Testis (tissue), 3 donors: ENCODE results near the gene ELMOD1. TPM values are rescaled to one million over a fixed set of nuclear protein-coding genes. Genes with fewer than 3 reads are reported as not detected.

ENCODE experiments used
- DNase-seq: peaks from one replicate; pipeline ENCODE4 v3.0.0-alpha.2; 2019
- H3K27ac ChIP-seq, 2 donors: fragments of 200-600 bp; sonication (generic); one replicate each; pipeline ENCODE4 v1.5.1; 2019
- H3K27me3 ChIP-seq: fragments of 200-600 bp; sonication (generic); one replicate; pipeline ENCODE4 v1.5.1; 2019
- H3K36me3 ChIP-seq: fragments of 200-600 bp; sonication (generic); one replicate; pipeline ENCODE4 v1.5.1; 2017; ENCODE audit warnings: low read depth; ENCODE audit errors: missing control alignments
- H3K4me1 ChIP-seq: fragments of 200-600 bp; sonication (generic); one replicate; pipeline ENCODE4 v1.5.1; 2019
- H3K4me3 ChIP-seq, 2 donors: fragments of 200-600 bp; sonication (generic); one replicate each; pipeline ENCODE4 v1.5.1; 2017 to 2019
- H3K9me3 ChIP-seq: fragments of 200-600 bp; sonication (generic); one replicate; pipeline ENCODE4 v1.5.1; 2017
- CTCF ChIP-seq, 3 experiments: fragments of 450-650 bp in 2 of 3; fragments of 200-600 bp in 1 of 3; sonication (generic) in 1 of 3; IDR thresholded peaks; one replicate each; pipeline ENCODE4 v1.5.1; 2016 to 2019; ENCODE audit warnings: antibody characterized with exemption in 3 of 3, mild to moderate bottlenecking in 2 of 3, moderate library complexity in 1 of 3
- POLR2A ChIP-seq: fragments of 450-650 bp; IDR thresholded peaks from one replicate; pipeline ENCODE4 v1.6.1; 2017; ENCODE audit warnings: antibody characterized with exemption, mild to moderate bottlenecking, moderate library complexity
- WGBS, 2 donors: methylation state at CpG; one replicate each; pipeline ENCODE4 v1.1.5; 2018; 5-methylcytosine and 5-hydroxymethylcytosine counted together
- intact Hi-C: fragments of 100-400 bp; cut with DNase I; formaldehyde crosslinking; loops from one replicate; pipeline ENCODE4 v1.15.1; 2023; ENCODE audit warnings: low total_unique reads
- polyA plus RNA-seq: library from polyadenylated mRNA; stranded (reverse); fragments of 350-450 nt; fragmentation: Illumina TruSeq; extraction: RNeasy Lipid Tissue Mini Kit (QIAGEN cat#74804); gene quantifications from one replicate; pipeline ENCODE4 v1.2.3, GENCODE V29; 2014; ENCODE audit warnings: low read depth, low replicate concordance; ENCODE audit not compliant: insufficient read depth
- total RNA-seq, 2 donors: library from RNA; depleted of rRNA; stranded (reverse); fragments of >200 nt; gene quantifications; one replicate each; pipeline ENCODE4 v1.2.3, GENCODE V29; 2016

Gene ELMOD1
- total and polyA plus RNA-seq, 3 donors from 2014 or later, result 5.6 to 11.1 (median 8.7) TPM

- no peaks in the 10 kb centered on the region for H3K36me3 ChIP-seq
- no peaks in the 10 kb centered on the region for H3K9me3 ChIP-seq
- no peak overlapping the region for H3K27ac ChIP-seq
- H3K4me1 ChIP-seq, result no peaks in the 10 kb centered on the region
- DNase-seq, result no peak
- no peaks in the 10 kb centered on the region for H3K27me3 ChIP-seq
- WGBS, 2 donors, result 60 to 71% methylated on average over 10 of the region's 10 CpGs
- TF ChIP-seq POLR2A (no peak), CTCF (IDR thresholded peaks at IDR 0.05) (no peak)
- intact Hi-C loops, result no loop called here
- H3K4me3 ChIP-seq, result no peak overlapping the region
These were observed 34.2 kb downstream of the ELMOD1 start for GRCh38 chr11:107624983-107625684.

GRCh38 chr11:107625685-107625989 lies 34.7 kb downstream of the ELMOD1 start:
- intact Hi-C loops, result no loop called here
- TF ChIP-seq CTCF (IDR thresholded peaks at IDR 0.05) (no peak), POLR2A (no peak)
- no peak overlapping the region for H3K27ac ChIP-seq
- H3K9me3 ChIP-seq, result no peaks in the 10 kb centered on the region
- H3K4me3 ChIP-seq, result no peak overlapping the region
- H3K36me3 ChIP-seq, result no peaks in the 10 kb centered on the region
- DNase-seq, result no peak
- no peaks in the 10 kb centered on the region for H3K4me1 ChIP-seq
- 41 to 68% methylated on average over 2 of the region's 2 CpGs for WGBS, 2 donors
- H3K27me3 ChIP-seq, result no peaks in the 10 kb centered on the region

- intact Hi-C loops, result no loop called here
- Histone ChIP-seq H3K4me3 (no peak overlapping the region), H3K27ac (no peak overlapping the region), H3K9me3 (no peaks in the 10 kb centered on the region), H3K27me3 (no peaks in the 10 kb centered on the region), H3K4me1 (no peaks in the 10 kb centered on the region), H3K36me3 (no peaks in the 10 kb centered on the region)
- 85 to 86% methylated on average over 2 of the region's 2 CpGs for WGBS, 2 donors
- no peak for DNase-seq
- TF ChIP-seq POLR2A (no peak), CTCF (IDR thresholded peaks at IDR 0.05) (no peak)
These were observed 40.1 kb downstream of the ELMOD1 start for GRCh38 chr11:107631043-107631442.

GRCh38 chr11:107631931-107632330 lies 41.0 kb downstream of the ELMOD1 start:
- 85 to 89% methylated on average over 2 of the region's 2 CpGs for WGBS, 2 donors
- no peak for TF ChIP-seq POLR2A
- no peak for TF ChIP-seq CTCF (IDR thresholded peaks at IDR 0.05)
- Histone ChIP-seq H3K9me3 (no peaks in the 10 kb centered on the region), H3K36me3 (no peaks in the 10 kb centered on the region), H3K27ac (no peak overlapping the region), H3K4me1 (no peaks in the 10 kb centered on the region), H3K27me3 (no peaks in the 10 kb centered on the region), H3K4me3 (no peak overlapping the region)
- intact Hi-C loops, result no loop called here
- DNase-seq, result no peak

- no peak overlapping the region for H3K27ac ChIP-seq
- TF ChIP-seq CTCF (IDR thresholded peaks at IDR 0.05), result no peak
- no peak for TF ChIP-seq POLR2A
- DNase-seq, result no peak
- no peaks in the 10 kb centered on the region for H3K36me3 ChIP-seq
- 93 to 95% methylated on average over 2 of the region's 2 CpGs for WGBS, 2 donors
- no peaks in the 10 kb centered on the region for H3K4me1 ChIP-seq
- no peaks in the 10 kb centered on the region for H3K27me3 ChIP-seq
- H3K4me3 ChIP-seq, result no peak overlapping the region
- no peaks in the 10 kb centered on the region for H3K9me3 ChIP-seq
- intact Hi-C loops, result no loop called here
These were observed 55.8 kb downstream of the ELMOD1 start for GRCh38 chr11:107646783-107647182.
